Activated CD4-positive, alpha-beta T cell treated with anti-CD3 and anti-CD28 coated beads for 4 hours (primary cell): Measurements from ENCODE around the gene PARN.
A peak's percentile ranks its signal among the peaks of the same experiment; 100 is the strongest.
"Not testable (repeated sequence)": the region's sequence is repeated elsewhere in the genome, so short reads cannot be mapped to it uniquely, and the experiment has no call there.

Experiments used
- DNase-seq, 2 donors: peaks; one replicate each; pipeline ENCODE4 v3.0.0-alpha.2; 2020

The PARN gene

GRCh38 chr16:14566599-14566998 lies 63.5 kb downstream of the PARN start:
- no peak for DNase-seq

GRCh38 chr16:14565688-14566025 lies 64.4 kb downstream of the PARN start:
- DNase-seq: no peak

GRCh38 chr16:14564861-14565687 lies 65.0 kb downstream of the PARN start:
- DNase-seq: no peak

- no peak for DNase-seq
These were observed 65.7 kb downstream of the PARN start for GRCh38 chr16:14564323-14564722.

- no peak for DNase-seq
These were observed 67.2 kb downstream of the PARN start for GRCh38 chr16:14562691-14563491.

- no peak for DNase-seq
These were observed 69.5 kb downstream of the PARN start for GRCh38 chr16:14560523-14560922.

- no peak for DNase-seq
These were observed 70.2 kb downstream of the PARN start for GRCh38 chr16:14559809-14560241.

GRCh38 chr16:14553447-14553846 lies 76.6 kb downstream of the PARN start:
- DNase-seq: no peak

GRCh38 chr16:14549789-14550153 lies 80.3 kb downstream of the PARN start:
- DNase-seq: no peak

- DNase-seq: no peak
These were observed 80.9 kb downstream of the PARN start for GRCh38 chr16:14548933-14549788.

GRCh38 chr16:14545346-14545884 lies 84.6 kb downstream of the PARN start:
- no peak for DNase-seq

- DNase-seq: not testable (repeated sequence)
These were observed 85.2 kb downstream of the PARN start for GRCh38 chr16:14544846-14545245.

GRCh38 chr16:14539631-14540030 lies 90.4 kb downstream of the PARN start:
- DNase-seq: no peak

- no peak for DNase-seq
These were observed 90.9 kb downstream of the PARN start for GRCh38 chr16:14539156-14539555.

- no peak for DNase-seq
These were observed 91.5 kb downstream of the PARN start for GRCh38 chr16:14538604-14539003.

GRCh38 chr16:14531613-14532012 lies 98.4 kb downstream of the PARN start:
- DNase-seq: no peak

GRCh38 chr16:14531101-14531500 lies 99.0 kb downstream of the PARN start:
- no peak for DNase-seq

- DNase-seq: no peak
These were observed 100.0 kb downstream of the PARN start for GRCh38 chr16:14530046-14530445.

- DNase-seq: peak; percentile 32 to 52
These were observed 100.9 kb downstream of the PARN start for GRCh38 chr16:14529010-14529669.

- DNase-seq: no peak
These were observed 101.8 kb downstream of the PARN start for GRCh38 chr16:14528306-14528705.

- DNase-seq: no peak
These were observed 102.5 kb downstream of the PARN start for GRCh38 chr16:14527411-14528044.

- DNase-seq: no peak
These were observed 104.5 kb downstream of the PARN start for GRCh38 chr16:14525596-14525995.
